GM18861 (cell line): Measurements from ENCODE around the gene CTNS.
A peak's percentile ranks its signal among the peaks of the same experiment; 100 is the strongest.

Experiments
- ATAC-seq: cut with Tn5 transposase; IDR thresholded peaks from one replicate; pipeline ENCODE4 v1.9.1; 2021; ENCODE audit not compliant: unreplicated experiment

The CTNS gene

GRCh38 chr17:3657874-3658783 is 21.6 kb downstream of the CTNS start:
- ATAC-seq = no peak

- no peak for ATAC-seq
Measured at GRCh38 chr17:3658784-3659449, 22.4 kb downstream of the CTNS start.

GRCh38 chr17:3659541-3660111 is 23.1 kb downstream of the CTNS start:
- ATAC-seq = no peak

GRCh38 chr17:3660311-3660891 is 23.8 kb downstream of the CTNS start:
- ATAC-seq = no peak

- ATAC-seq = no peak
Measured at GRCh38 chr17:3663102-3664011, 26.8 kb downstream of the CTNS start.

- ATAC-seq = no peak
Measured at GRCh38 chr17:3665834-3666233, 29.3 kb downstream of the CTNS start.

GRCh38 chr17:3666516-3666915 is 30.0 kb downstream of the CTNS start:
- no peak for ATAC-seq

GRCh38 chr17:3667366-3668278 is 31.1 kb downstream of the CTNS start:
- no peak for ATAC-seq

GRCh38 chr17:3668279-3669084 is 31.9 kb downstream of the CTNS start, which contains the start of the genes EMC6 and TAX1BP3:
TSS of gene EMC6 (plus strand) at chr17:3668812. CDS start at chr17:3669147, 335 bp downstream.
TSS of gene TAX1BP3 (minus strand) at chr17:3668578. CDS start at chr17:3668526, 52 bp downstream.
- ATAC-seq = peak; percentile 84

- ATAC-seq = no peak
Measured at GRCh38 chr17:3669085-3669347, 32.5 kb downstream of the CTNS start.

GRCh38 chr17:3669548-3669947 is 33.0 kb downstream of the CTNS start:
- ATAC-seq = no peak

GRCh38 chr17:3672571-3672970 is 36.0 kb downstream of the CTNS start:
- no peak for ATAC-seq

GRCh38 chr17:3675886-3676285 is 39.3 kb downstream of the CTNS start:
- no peak for ATAC-seq

GRCh38 chr17:3678095-3678820 is 41.7 kb downstream of the CTNS start:
- ATAC-seq = no peak

GRCh38 chr17:3678821-3679530 is 42.4 kb downstream of the CTNS start:
- no peak for ATAC-seq

GRCh38 chr17:3679531-3680126 is 43.1 kb downstream of the CTNS start:
- no peak for ATAC-seq

- no peak for ATAC-seq
Measured at GRCh38 chr17:3681057-3681456, 44.5 kb downstream of the CTNS start.
